Skeletal muscle tissue (tissue), 4 donors: ENCODE measurements around the gene SFTPB. TPM values are rescaled to one million over a fixed set of nuclear protein-coding genes. Genes with fewer than 3 reads are reported as not detected.
"Not testable (repeated sequence)": the region's sequence is repeated elsewhere in the genome, so short reads cannot be mapped to it uniquely, and the experiment has no call there.

Experiments used
- H3K27ac ChIP-seq: one replicate; pipeline ENCODE4 v1.7.0; 2013; ENCODE audit warnings: mild to moderate bottlenecking, low read depth, low read length, inconsistent platforms
- H3K27me3 ChIP-seq, 3 donors: one replicate each; pipeline ENCODE4 v1.7.0; 2013; ENCODE audit warnings: low read length in 3 of 3; ENCODE audit not compliant: control insufficient read depth in 3 of 3, insufficient read depth in 3 of 3
- H3K36me3 ChIP-seq, 3 donors: one replicate each; pipeline ENCODE4 v1.7.0; 2013; ENCODE audit warnings: low read length in 3 of 3; ENCODE audit not compliant: control insufficient read depth in 3 of 3, insufficient read depth in 3 of 3
- H3K4me1 ChIP-seq, 3 donors: one replicate each; pipeline ENCODE4 v1.7.0; 2013; ENCODE audit warnings: low read length in 3 of 3, mild to moderate bottlenecking in 3 of 3; ENCODE audit not compliant: control insufficient read depth in 3 of 3, insufficient read depth in 3 of 3
- H3K4me3 ChIP-seq, 3 donors: one replicate each; pipeline ENCODE4 v1.7.0; 2013; ENCODE audit warnings: low read length in 3 of 3
- H3K9ac ChIP-seq, 3 donors: one replicate each; pipeline ENCODE4 v1.7.0; 2013; ENCODE audit warnings: low read length in 3 of 3, mild to moderate bottlenecking in 3 of 3, moderate library complexity in 2 of 3, low read depth in 1 of 3
- H3K9me3 ChIP-seq, 3 donors: one replicate each; pipeline ENCODE4 v1.7.0; 2013; ENCODE audit warnings: low read length in 3 of 3; ENCODE audit not compliant: control insufficient read depth in 3 of 3
- total RNA-seq: library from RNA; depleted of rRNA; stranded (reverse); fragments of >200 nt; gene quantifications from one replicate; pipeline ENCODE4 v1.2.3, GENCODE V29; 2014
- donor health status: Osteomylitis.

Gene SFTPB
- total RNA-seq, 1 donor from 2014 or later, result not detected

DNA sequence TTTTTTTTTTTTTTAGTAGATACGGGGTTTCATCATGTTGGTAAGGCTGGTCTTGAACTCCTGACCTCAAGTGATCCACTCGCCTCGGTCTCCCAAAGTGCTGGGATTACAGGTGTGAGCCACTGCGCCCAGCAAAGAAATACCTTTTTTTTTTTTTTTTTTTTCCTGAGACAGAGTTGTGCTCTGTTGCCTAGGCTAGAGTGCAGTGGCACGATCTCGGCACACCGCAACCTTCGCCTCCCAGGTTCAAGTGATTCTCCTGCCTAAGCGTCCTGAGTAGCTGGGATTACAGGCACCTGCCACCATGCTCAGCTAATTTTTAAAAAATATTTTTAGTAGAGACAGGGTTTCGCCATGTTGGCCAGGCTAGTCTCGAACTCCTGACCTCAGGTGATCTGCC, 7.7 kb downstream of the SFTPB start:
- H3K9ac ChIP-seq, H3K27ac ChIP-seq: not testable (repeated sequence)
- H3K4me1 ChIP-seq, result peaks cover 14 to 16% (median 15%) of the 10 kb centered on the region in 3 donors

GRCh38 chr2:85659324-85659981, 8.5 kb downstream of the SFTPB start:
- no peaks in the 10 kb centered on the region for H3K27me3 ChIP-seq
- H3K4me1 ChIP-seq, result peaks cover 14 to 16% (median 15%) of the 10 kb centered on the region in 3 donors
- H3K4me3 ChIP-seq, result no peak overlapping the region
- no peak overlapping the region for H3K9ac ChIP-seq
- no peaks in the 10 kb centered on the region for H3K9me3 ChIP-seq
- peaks cover 0 to 7% (median 4%) of the 10 kb centered on the region in 3 donors for H3K36me3 ChIP-seq
- no peak overlapping the region for H3K27ac ChIP-seq

More for the DNA sequence above, 7.7 kb downstream of the SFTPB start:
- H3K36me3 ChIP-seq, H3K9me3 ChIP-seq, H3K4me3 ChIP-seq, H3K27me3 ChIP-seq: not testable (repeated sequence)

GRCh38 chr2:85657399-85657798, 10.6 kb downstream of the SFTPB start:
- not testable (repeated sequence) for H3K9ac ChIP-seq, H3K4me3 ChIP-seq, H3K4me1 ChIP-seq, H3K27me3 ChIP-seq, H3K9me3 ChIP-seq, H3K36me3 ChIP-seq, H3K27ac ChIP-seq

- H3K27ac ChIP-seq, result no peak overlapping the region
- peaks cover 1 to 3% (median 2%) of the 10 kb centered on the region in 3 donors for H3K4me1 ChIP-seq
- H3K9me3 ChIP-seq, result no peaks in the 10 kb centered on the region
- H3K36me3 ChIP-seq, result peaks cover 9 to 13% (median 13%) of the 10 kb centered on the region in 3 donors
- H3K9ac ChIP-seq, result no peak overlapping the region
- no peaks in the 10 kb centered on the region for H3K27me3 ChIP-seq
- H3K4me3 ChIP-seq, result no peak overlapping the region
Measured at GRCh38 chr2:85656468-85656867, 11.5 kb downstream of the SFTPB start.

GRCh38 chr2:85655961-85656417, 12.0 kb downstream of the SFTPB start:
- no peak overlapping the region for H3K4me3 ChIP-seq
- H3K9ac ChIP-seq, result no peak overlapping the region
- no peak overlapping the region for H3K27ac ChIP-seq
- H3K36me3 ChIP-seq, result peaks cover 10 to 18% (median 15%) of the 10 kb centered on the region in 3 donors
- H3K9me3 ChIP-seq, result no peaks in the 10 kb centered on the region
- no peaks in the 10 kb centered on the region for H3K4me1 ChIP-seq
- H3K27me3 ChIP-seq, result no peaks in the 10 kb centered on the region

GRCh38 chr2:85653996-85654395, 14.0 kb downstream of the SFTPB start:
- H3K9ac ChIP-seq, result no peak overlapping the region
- H3K4me1 ChIP-seq, result no peaks in the 10 kb centered on the region
- no peak overlapping the region for H3K4me3 ChIP-seq
- H3K27me3 ChIP-seq, result no peaks in the 10 kb centered on the region
- no peak overlapping the region for H3K27ac ChIP-seq
- peaks cover 23 to 32% (median 27%) of the 10 kb centered on the region in 3 donors for H3K36me3 ChIP-seq
- no peaks in the 10 kb centered on the region for H3K9me3 ChIP-seq

GRCh38 chr2:85652056-85652455, 15.9 kb downstream of the SFTPB start:
- Histone ChIP-seq H3K9ac (no peak overlapping the region), H3K27me3 (no peaks in the 10 kb centered on the region), H3K4me1 (no peaks in the 10 kb centered on the region), H3K4me3 (no peak overlapping the region), H3K27ac (no peak overlapping the region), H3K36me3 (peaks cover 41 to 50% (median 44%) of the 10 kb centered on the region in 3 donors), H3K9me3 (no peaks in the 10 kb centered on the region)

- no peaks in the 10 kb centered on the region for H3K9me3 ChIP-seq
- H3K27me3 ChIP-seq, result no peaks in the 10 kb centered on the region
- no peak overlapping the region for H3K4me3 ChIP-seq
- H3K4me1 ChIP-seq, result no peaks in the 10 kb centered on the region
- H3K36me3 ChIP-seq, result peaks cover 45 to 55% (median 51%) of the 10 kb centered on the region in 3 donors
- no peak overlapping the region for H3K27ac ChIP-seq
- H3K9ac ChIP-seq, result no peak overlapping the region
Measured at GRCh38 chr2:85651097-85651496, 16.9 kb downstream of the SFTPB start.

- Histone ChIP-seq H3K36me3 (peaks cover 48 to 59% (median 57%) of the 10 kb centered on the region in 3 donors), H3K27me3 (no peaks in the 10 kb centered on the region), H3K9me3 (no peaks in the 10 kb centered on the region), H3K27ac (no peak overlapping the region), H3K4me1 (no peaks in the 10 kb centered on the region), H3K4me3 (no peak overlapping the region), H3K9ac (no peak overlapping the region)
Measured at GRCh38 chr2:85650456-85650855, 17.5 kb downstream of the SFTPB start.

DNA sequence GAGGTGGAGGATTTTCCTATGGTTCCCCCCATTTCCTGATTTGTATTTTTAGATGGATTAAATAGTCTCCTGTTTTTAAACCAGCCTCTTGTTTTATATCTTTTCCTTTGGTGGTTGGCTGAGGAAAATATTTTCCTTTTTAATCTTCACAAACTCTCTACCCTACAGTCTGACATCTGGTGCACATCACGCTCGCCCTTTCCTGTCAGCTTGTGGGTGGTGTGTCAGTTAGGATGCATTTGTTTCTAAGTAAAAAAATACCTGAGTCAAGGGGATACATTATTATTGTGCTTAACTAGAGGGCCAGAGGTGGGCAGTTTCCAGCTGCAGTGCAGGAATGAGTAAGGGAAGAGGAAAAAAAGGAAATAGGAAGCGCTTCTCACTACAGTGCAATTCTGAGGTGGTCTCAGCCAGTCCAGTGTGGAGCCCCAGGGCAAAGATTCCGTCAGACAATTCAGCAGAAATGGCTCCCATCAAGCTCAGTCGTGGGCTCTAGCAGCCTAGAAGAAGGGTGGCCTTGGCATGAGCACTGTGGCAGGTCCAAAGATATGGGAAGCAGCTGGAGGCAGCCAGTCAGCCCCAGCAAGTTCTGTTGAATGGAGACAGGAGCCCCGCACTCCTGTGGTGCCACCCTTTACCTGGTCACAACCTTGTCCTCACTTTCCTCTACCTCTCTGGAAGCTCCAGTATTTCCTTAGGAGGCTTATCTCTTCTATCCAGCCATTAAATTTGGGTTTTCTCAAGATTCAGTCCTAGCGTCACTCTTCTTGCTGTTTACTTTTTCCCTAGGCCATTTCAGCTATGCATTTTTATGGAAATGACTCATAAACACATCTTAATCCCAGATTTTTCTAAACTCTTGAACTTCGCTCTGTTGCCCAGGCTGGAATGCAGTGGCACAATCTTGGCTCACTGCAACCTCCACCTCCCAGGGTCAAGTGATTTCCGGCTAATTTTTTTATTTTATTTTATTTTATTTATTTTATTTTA, 18.5 kb downstream of the SFTPB start:
- no peak overlapping the region for H3K27ac ChIP-seq
- peaks cover 54 to 65% (median 64%) of the 10 kb centered on the region in 3 donors for H3K36me3 ChIP-seq
- peaks cover 0 to 9% (median 6%) of the 10 kb centered on the region in 3 donors for H3K4me1 ChIP-seq
- no peak overlapping the region for H3K9ac ChIP-seq
- no peak overlapping the region for H3K4me3 ChIP-seq
- no peaks in the 10 kb centered on the region for H3K9me3 ChIP-seq
- no peaks in the 10 kb centered on the region for H3K27me3 ChIP-seq
